Measurements from ENCODE around the gene AKAP17A. TPM values are rescaled to one million over a fixed set of nuclear protein-coding genes. Genes with fewer than 3 reads are reported as not detected.

The AKAP17A gene
- total RNA-seq, 1 experiment from 2014 or later: 68.1 TPM

- POLR2A ChIA-PET: no interaction called here
- no peak for TF ChIP-seq FOXJ3 (CRISPR knock-in tag; IDR thresholded peaks at IDR 0.05; ENCODE audit: borderline replicate concordance)
- TF ChIP-seq ZNF512 (CRISPR knock-in tag; IDR thresholded peaks at IDR 0.05; ENCODE audit: borderline replicate concordance): peak; percentile 83; the same call in 1 of the 2 replicates
- H3K9me3 Mint-ChIP-seq: peaks cover 11% of the 10 kb centered on the region
- no peak overlapping the region for H3K4me3 Mint-ChIP-seq
- no peak for ATAC-seq
- CTCF ChIA-PET: no interaction called here
- H3K27me3 Mint-ChIP-seq (ENCODE audit: low read depth): peaks cover 6% of the 10 kb centered on the region; the same call in 1 of the 2 replicates
- H3K36me3 Mint-ChIP-seq: 0 out of 2 replicates have a peak, but pooled peaks cover 2% of the 10 kb centered on the region
- DNase-seq (ENCODE audit: low spot score): no peak
- no peaks in the 10 kb centered on the region for H3K4me1 Mint-ChIP-seq
- H3K27ac Mint-ChIP-seq: no peak overlapping the region
Observed at GRCh38 chrX:1551959-1552546, 39.4 kb upstream of the AKAP17A start.

- POLR2A ChIA-PET: no interaction called here
- Mint-ChIP-seq H3K4me3 (no peak overlapping the region), H3K4me1 (no peaks in the 10 kb centered on the region), H3K9me3 (peaks cover 11% of the 10 kb centered on the region), H3K27ac (peak overlapping the region; percentile 41; the same call in 1 of the 2 replicates), H3K27me3 (ENCODE audit: low read depth) (peaks cover 6% of the 10 kb centered on the region; the same call in 1 of the 2 replicates), H3K36me3 (0 out of 2 replicates have a peak, but pooled peaks cover 2% of the 10 kb centered on the region)
- ATAC-seq: no peak
- DNase-seq (ENCODE audit: low spot score): no peak
- CTCF ChIA-PET: no interaction called here
- TF ChIP-seq OVOL2 (CRISPR knock-in tag; IDR thresholded peaks at IDR 0.05; ENCODE audit: borderline replicate concordance): no peak
- TF ChIP-seq MLX (CRISPR knock-in tag; IDR thresholded peaks at IDR 0.05): no peak
- TF ChIP-seq ESRRA (CRISPR knock-in tag; IDR thresholded peaks at IDR 0.05; ENCODE audit: borderline replicate concordance): no peak
- no peak for TF ChIP-seq SP1 (CRISPR knock-in tag; conservative IDR thresholded peaks at IDR 0.05)
- TF ChIP-seq ARID4B (CRISPR knock-in tag; IDR thresholded peaks at IDR 0.05; ENCODE audit: borderline replicate concordance): no peak
- no peak for TF ChIP-seq STAT6 (CRISPR knock-in tag; conservative IDR thresholded peaks at IDR 0.05; ENCODE audit: low read depth)
- no peak for TF ChIP-seq TEAD1 (CRISPR knock-in tag; IDR thresholded peaks at IDR 0.05)
- TF ChIP-seq ZNF121 (CRISPR knock-in tag; IDR thresholded peaks at IDR 0.05): no peak
- no peak for TF ChIP-seq ZNF219 (CRISPR knock-in tag; IDR thresholded peaks at IDR 0.05; ENCODE audit: borderline replicate concordance)
Observed at GRCh38 chrX:1554469-1555210, 36.8 kb upstream of the AKAP17A start.
